22Rv1 (cell line): Measurements from ENCODE around the gene CRTC2.

Experiments
- CTCF ChIP-seq: fragments of 450-650 bp; IDR thresholded peaks from 2 replicates; pipeline ENCODE4 v1.5.1; 2017; ENCODE audit warnings: mild to moderate bottlenecking
- ZFX ChIP-seq: fragments of 450-650 bp; IDR thresholded peaks from 2 replicates; pipeline ENCODE4 v1.6.1; 2017; ENCODE audit warnings: antibody characterized with exemption, borderline replicate concordance

- TF ChIP-seq CTCF = no peak
- TF ChIP-seq ZFX = no peak
Measured at GRCh38 chr1:153987621-153988020, 29.2 kb upstream of the CRTC2 start.
